Hypothalamus (tissue), 51 donors: ENCODE data around the gene LRRC19.

Source experiments
- DNase-seq, 51 donors: peaks; one replicate each; lab custom pipeline; 2025; lab: John Stamatoyannopoulos, UW

LRRC19 gene

DNA sequence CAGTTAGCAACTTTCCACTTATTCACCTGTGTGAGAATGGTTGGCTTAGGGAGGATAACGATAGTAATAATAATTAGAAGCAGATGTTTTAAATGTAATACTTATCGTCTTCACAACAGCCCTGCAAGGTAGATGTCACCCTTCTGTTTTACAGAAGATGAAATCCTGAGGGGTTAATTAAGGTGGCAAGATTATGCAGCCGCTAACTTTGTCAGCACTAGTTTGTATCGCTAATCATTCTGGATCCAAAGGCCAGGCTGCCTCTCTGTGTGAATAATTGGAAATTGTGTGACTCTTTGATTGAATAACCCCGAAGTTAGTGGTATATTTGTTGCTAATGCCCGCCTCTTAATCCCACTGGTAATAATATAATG is 48.6 kb downstream of the LRRC19 start:
- no peak for DNase-seq

- DNase-seq: peak; percentile 40 to 98 (median 91)
These were observed 49.3 kb downstream of the LRRC19 start, which contains the start of gene IFT74 for GRCh38 chr9:26955921-26956859. Gene IFT74 (plus strand): TSS chr9:26956412. CDS start chr9:26961968, 5,556 bp downstream.

GRCh38 chr9:26955222-26955903 is 50.1 kb downstream of the LRRC19 start:
- DNase-seq: peak in 14 of 51 donors; percentile 3 to 39 (median 10)

- peak in 1 of 51 donors; percentile 10 for DNase-seq
These were observed 51.4 kb downstream of the LRRC19 start for GRCh38 chr9:26954050-26954508.

DNA sequence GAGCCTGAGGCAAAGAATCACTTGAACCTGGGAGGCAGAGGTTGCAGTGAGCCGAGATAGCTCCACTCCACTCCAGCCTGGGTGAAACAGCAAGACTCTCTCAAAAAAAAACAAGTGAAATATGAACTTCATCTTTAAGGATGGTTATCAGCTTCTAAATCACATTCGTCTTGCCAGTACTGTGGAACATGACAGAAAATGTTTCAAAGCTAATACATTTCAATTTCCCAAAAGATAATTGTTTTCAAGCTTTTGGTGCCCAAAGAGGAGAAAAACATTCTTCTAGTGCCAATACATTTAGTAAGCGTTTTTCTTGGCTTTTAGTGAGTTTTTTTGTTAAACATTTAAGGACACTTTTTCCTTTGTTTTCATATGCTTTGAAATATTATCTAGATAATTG is 53.7 kb downstream of the LRRC19 start:
- no peak for DNase-seq

DNA sequence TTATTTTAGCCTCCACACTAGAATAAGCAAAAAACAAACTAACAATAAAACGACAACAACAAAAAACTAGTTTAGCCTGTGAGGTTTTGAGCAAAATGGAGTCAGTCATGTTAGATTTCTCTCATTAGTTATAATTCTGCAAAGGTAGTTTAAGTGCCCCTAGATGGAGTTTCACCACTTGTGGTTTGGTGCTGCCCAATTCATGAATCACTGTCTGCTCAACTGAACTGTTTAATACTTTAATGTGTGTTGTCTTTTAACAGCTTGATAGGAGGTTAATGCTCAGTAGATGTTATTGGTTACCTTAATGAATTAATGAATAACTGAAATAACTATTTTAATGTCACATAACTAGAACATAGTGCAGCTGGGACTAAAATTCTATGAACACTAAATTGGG is 55.0 kb downstream of the LRRC19 start:
- DNase-seq: no peak

GRCh38 chr9:26949637-26950069 is 55.8 kb downstream of the LRRC19 start:
- DNase-seq: no peak

DNA sequence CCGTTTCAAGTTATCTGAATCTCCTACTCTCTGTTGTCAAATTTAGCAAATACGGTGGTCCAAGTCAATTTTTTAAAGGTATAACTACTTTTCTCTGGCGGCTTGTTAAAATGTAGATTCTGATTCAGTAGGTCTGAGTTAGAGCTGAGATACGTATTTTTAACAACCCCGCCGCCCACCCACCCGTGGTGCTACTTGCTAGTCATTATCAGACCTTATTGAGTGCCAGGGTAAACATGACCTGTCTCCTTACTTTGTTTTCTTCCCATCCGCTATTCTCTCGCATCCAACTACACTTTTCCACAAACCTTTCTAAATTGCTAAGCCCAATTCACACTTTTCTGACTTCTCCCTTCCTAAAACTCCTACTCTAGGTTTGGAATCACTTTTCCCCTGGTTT is 57.7 kb downstream of the LRRC19 start:
- DNase-seq: no peak

GRCh38 chr9:26946753-26947727 is 58.4 kb downstream of the LRRC19 start, which contains the start of gene PLAA:
Gene PLAA (minus strand): TSS chr9:26947242. CDS start chr9:26947045, 197 bp downstream.
- peak; percentile 62 to 98 (median 90) for DNase-seq

DNA sequence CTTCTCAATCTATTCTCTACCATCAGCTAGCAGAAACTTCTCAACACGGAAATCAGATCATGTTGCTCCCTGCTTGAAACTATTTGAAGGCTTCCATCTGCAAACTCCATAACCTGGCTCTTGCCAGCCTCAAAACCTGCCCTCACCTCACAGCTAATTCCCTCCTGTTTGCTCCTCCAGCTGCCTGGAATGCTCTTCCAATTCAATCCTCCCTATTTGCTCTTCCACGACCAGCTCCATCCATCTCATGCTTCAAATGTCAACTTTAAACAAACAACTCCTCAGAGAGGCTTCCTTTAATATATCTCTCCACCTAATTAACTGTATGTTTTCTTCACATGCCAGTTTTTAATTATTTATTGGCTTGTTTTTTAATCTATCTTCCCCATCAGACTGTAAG is 59.9 kb downstream of the LRRC19 start:
- peak in 1 of 51 donors; percentile 1 for DNase-seq
